Measurements from ENCODE around the gene ZP1.

GRCh38 chr11:60916669-60917206, 49.4 kb downstream of the ZP1 start:
- TF ChIP-seq CTCF (conservative IDR thresholded peaks at IDR 0.05; ENCODE audit: low read depth, low read length) (no peak), EZH2 (IDR thresholded peaks at IDR 0.05; ENCODE audit: borderline replicate concordance, low read depth, low read length, poor library complexity, severe bottlenecking) (no peak)

All from A673 (cell line).